Endothelial cell of umbilical vein (primary cell): Measurements from ENCODE around the gene RELT.

Experiments
- EZH2 ChIP-seq: IDR thresholded peaks from 2 replicates; pipeline ENCODE4 v1.6.1; 2012; ENCODE audit warnings: borderline replicate concordance, low read depth, mild to moderate bottlenecking, moderate library complexity, low read length, inconsistent platforms; ENCODE audit not compliant: severe bottlenecking
- FOS ChIP-seq: IDR thresholded peaks from 2 replicates; pipeline ENCODE4 v1.6.1; 2011; ENCODE audit warnings: mild to moderate bottlenecking, low read length, moderate library complexity, borderline replicate concordance; ENCODE audit not compliant: insufficient read depth
- GATA2 ChIP-seq: IDR thresholded peaks from 2 replicates; pipeline ENCODE4 v1.7.0; 2011; ENCODE audit warnings: low read depth, mild to moderate bottlenecking, moderate library complexity, mixed read lengths, low read length; ENCODE audit not compliant: insufficient read length, insufficient read depth
- JUN ChIP-seq: IDR thresholded peaks from 2 replicates; pipeline ENCODE4 v1.6.1; 2011; ENCODE audit warnings: borderline replicate concordance, low read depth; ENCODE audit not compliant: insufficient read length, insufficient read depth
- MYC ChIP-seq: IDR thresholded peaks from one replicate; pipeline ENCODE4 v1.6.1; 2011; ENCODE audit warnings: mild to moderate bottlenecking, low read depth, low read length
- POLR2A ChIP-seq: IDR thresholded peaks from 2 replicates; pipeline ENCODE4 v1.6.1; 2012; ENCODE audit warnings: low read depth, mild to moderate bottlenecking, control low read depth, low read length
- POLR2AphosphoS5 ChIP-seq: IDR thresholded peaks from 2 replicates; pipeline ENCODE4 v1.6.1; 2012; ENCODE audit warnings: low read depth, mild to moderate bottlenecking, control low read depth, low read length, moderate library complexity; ENCODE audit not compliant: insufficient read depth
- TF ChIP-seq, protein P1 (sequence below), 2 donors: IDR thresholded peaks; 1 replicate in 1 of 2; 2 replicates in 1 of 2; pipeline ENCODE4 v1.5.1; 2011; ENCODE audit warnings: low read length in 2 of 2, mild to moderate bottlenecking in 2 of 2, moderate library complexity in 2 of 2, control low read depth in 1 of 2, inconsistent platforms in 1 of 2, low read depth in 1 of 2; ENCODE audit not compliant: insufficient read depth in 1 of 2; ENCODE audit errors: extremely low read depth in 1 of 2
- TF ChIP-seq, protein P2 (sequence below): IDR thresholded peaks from 2 replicates; pipeline ENCODE4 v1.6.1; 2011; ENCODE audit not compliant: insufficient read depth, insufficient read length

DNA sequence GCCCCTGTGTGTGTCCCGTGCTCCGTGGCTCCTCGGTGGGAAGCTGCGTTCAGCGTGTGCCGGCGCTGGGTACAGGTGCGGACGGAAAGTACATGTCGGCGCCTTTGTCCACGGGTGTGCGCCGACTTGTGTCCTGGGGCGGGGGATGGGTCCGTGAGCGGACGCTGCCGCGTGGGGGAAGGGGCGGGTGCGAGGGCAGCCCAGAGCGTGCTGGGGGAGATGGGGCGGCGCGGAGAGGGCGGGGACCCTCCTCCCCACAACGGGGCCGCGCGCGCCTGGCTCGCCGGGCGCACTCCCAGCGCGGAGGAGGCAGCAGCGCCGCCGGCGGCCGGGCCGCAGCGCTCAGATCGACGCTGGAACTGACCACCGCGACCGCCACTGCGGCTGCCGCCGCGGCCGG is 33.6 kb upstream of the RELT start:
- TF ChIP-seq POLR2A, result no peak
- TF ChIP-seq, protein P1, sequence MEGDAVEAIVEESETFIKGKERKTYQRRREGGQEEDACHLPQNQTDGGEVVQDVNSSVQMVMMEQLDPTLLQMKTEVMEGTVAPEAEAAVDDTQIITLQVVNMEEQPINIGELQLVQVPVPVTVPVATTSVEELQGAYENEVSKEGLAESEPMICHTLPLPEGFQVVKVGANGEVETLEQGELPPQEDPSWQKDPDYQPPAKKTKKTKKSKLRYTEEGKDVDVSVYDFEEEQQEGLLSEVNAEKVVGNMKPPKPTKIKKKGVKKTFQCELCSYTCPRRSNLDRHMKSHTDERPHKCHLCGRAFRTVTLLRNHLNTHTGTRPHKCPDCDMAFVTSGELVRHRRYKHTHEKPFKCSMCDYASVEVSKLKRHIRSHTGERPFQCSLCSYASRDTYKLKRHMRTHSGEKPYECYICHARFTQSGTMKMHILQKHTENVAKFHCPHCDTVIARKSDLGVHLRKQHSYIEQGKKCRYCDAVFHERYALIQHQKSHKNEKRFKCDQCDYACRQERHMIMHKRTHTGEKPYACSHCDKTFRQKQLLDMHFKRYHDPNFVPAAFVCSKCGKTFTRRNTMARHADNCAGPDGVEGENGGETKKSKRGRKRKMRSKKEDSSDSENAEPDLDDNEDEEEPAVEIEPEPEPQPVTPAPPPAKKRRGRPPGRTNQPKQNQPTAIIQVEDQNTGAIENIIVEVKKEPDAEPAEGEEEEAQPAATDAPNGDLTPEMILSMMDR (IDR thresholded peaks at IDR 0.05; ENCODE audit: extremely low read depth in 1 of 2, insufficient read depth in 1 of 2, low read depth in 1 of 2, low read length in 2 of 2), result no peak
- TF ChIP-seq EZH2, result no peak
- no peak for TF ChIP-seq POLR2AphosphoS5
- TF ChIP-seq, protein P2, sequence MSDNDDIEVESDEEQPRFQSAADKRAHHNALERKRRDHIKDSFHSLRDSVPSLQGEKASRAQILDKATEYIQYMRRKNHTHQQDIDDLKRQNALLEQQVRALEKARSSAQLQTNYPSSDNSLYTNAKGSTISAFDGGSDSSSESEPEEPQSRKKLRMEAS, result no peak
- no peak for TF ChIP-seq GATA2
- TF ChIP-seq JUN, result no peak
- no peak for TF ChIP-seq MYC
- no peak for TF ChIP-seq FOS
